ENCODE data around the gene NTRK3.

The NTRK3 gene

DNA sequence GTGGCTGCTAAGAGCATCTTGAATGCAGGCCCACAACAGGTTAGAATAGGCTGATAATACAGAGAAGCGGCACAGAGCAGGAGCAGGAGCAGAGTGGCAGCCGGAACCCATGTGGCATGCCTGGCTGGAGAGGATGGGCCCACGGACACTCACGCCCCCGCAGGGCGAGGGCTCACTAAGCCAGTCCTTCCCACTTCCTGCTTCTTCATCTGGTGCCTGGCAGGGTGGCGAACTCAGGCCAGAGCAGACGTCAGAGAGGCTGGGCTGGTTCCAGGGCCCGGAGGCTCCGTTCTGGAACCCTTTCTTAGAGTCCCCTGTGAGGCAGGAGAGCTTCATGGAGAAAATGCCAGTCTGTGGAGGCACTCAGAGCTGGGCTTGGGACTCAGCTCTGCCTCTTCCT lies 195.1 kb downstream of the NTRK3 start:
- Histone ChIP-seq H3K36me3 (ENCODE audit: insufficient read depth, low read length) (no peaks in the 10 kb centered on the region), H2AFZ (ENCODE audit: low read depth, low read length) (no peak overlapping the region)

DNA sequence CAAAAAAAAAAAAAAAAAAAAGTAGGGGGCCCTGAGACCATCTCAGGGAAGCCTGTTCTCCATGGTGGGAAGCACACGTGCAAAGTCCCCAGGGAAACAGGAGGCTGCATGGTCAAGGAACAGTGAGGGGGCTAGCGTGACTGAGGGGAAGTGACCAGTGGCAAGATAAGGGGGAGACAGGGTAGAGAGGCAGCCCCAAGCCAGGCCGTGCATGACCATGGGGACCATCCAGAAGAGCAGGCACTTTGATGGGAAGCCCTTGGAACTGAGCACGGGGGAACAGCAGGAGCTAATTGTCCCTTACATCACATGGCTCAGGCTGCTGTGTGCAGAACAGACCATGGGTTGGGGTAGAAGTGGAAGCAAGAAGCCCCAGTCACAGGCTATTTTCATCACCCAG lies 196.2 kb downstream of the NTRK3 start:
- H3K4me2 ChIP-seq (ENCODE audit: insufficient read depth, low read length), result no peak overlapping the region
- TF ChIP-seq, protein P1, sequence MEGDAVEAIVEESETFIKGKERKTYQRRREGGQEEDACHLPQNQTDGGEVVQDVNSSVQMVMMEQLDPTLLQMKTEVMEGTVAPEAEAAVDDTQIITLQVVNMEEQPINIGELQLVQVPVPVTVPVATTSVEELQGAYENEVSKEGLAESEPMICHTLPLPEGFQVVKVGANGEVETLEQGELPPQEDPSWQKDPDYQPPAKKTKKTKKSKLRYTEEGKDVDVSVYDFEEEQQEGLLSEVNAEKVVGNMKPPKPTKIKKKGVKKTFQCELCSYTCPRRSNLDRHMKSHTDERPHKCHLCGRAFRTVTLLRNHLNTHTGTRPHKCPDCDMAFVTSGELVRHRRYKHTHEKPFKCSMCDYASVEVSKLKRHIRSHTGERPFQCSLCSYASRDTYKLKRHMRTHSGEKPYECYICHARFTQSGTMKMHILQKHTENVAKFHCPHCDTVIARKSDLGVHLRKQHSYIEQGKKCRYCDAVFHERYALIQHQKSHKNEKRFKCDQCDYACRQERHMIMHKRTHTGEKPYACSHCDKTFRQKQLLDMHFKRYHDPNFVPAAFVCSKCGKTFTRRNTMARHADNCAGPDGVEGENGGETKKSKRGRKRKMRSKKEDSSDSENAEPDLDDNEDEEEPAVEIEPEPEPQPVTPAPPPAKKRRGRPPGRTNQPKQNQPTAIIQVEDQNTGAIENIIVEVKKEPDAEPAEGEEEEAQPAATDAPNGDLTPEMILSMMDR (IDR thresholded peaks at IDR 0.05; ENCODE audit: borderline replicate concordance, extremely low read depth, low read length, poor library complexity, severe bottlenecking), result no peak
- TF ChIP-seq EZH2 (IDR thresholded peaks at IDR 0.05; ENCODE audit: borderline replicate concordance, low read depth, low read length, severe bottlenecking), result no peak
- H3K4me1 ChIP-seq (ENCODE audit: insufficient read depth, low read length), result no peaks in the 10 kb centered on the region
- no peak overlapping the region for H3K4me3 ChIP-seq (ENCODE audit: low read depth in 1 of 2, low read length in 2 of 2)
- H2AFZ ChIP-seq (ENCODE audit: low read depth, low read length), result no peak overlapping the region
- H3K27me3 ChIP-seq (ENCODE audit: insufficient read depth, low read length, poor library complexity), result no peaks in the 10 kb centered on the region
- no peaks in the 10 kb centered on the region for H3K36me3 ChIP-seq (ENCODE audit: insufficient read depth, low read length)
- H4K20me1 ChIP-seq (ENCODE audit: insufficient read depth, low read length), result no peaks in the 10 kb centered on the region
- no peaks in the 10 kb centered on the region for H3K79me2 ChIP-seq (ENCODE audit: insufficient read depth, low read length)
- DNase-seq (no peak), ATAC-seq (ENCODE audit: insufficient read depth, low read depth) (no peak)
- no peak overlapping the region for H3K9ac ChIP-seq (ENCODE audit: low read depth, low read length)
- no peak overlapping the region for H3K27ac ChIP-seq (ENCODE audit: low read length)
- no peaks in the 10 kb centered on the region for H3K9me3 ChIP-seq (ENCODE audit: insufficient read depth, low read length, severe bottlenecking)

More for the DNA sequence above, 195.1 kb downstream of the NTRK3 start:
- no peak overlapping the region for H3K4me3 ChIP-seq (ENCODE audit: low read depth in 1 of 2, low read length in 2 of 2)
- no peak overlapping the region for H3K27ac ChIP-seq (ENCODE audit: low read length)
- no peaks in the 10 kb centered on the region for H3K27me3 ChIP-seq (ENCODE audit: insufficient read depth, low read length, poor library complexity)
- H3K4me1 ChIP-seq (ENCODE audit: insufficient read depth, low read length), result no peaks in the 10 kb centered on the region
- no peak overlapping the region for H3K9ac ChIP-seq (ENCODE audit: low read depth, low read length)
- no peak for DNase-seq
- no peak for ATAC-seq (ENCODE audit: insufficient read depth, low read depth)
- no peak for TF ChIP-seq EZH2 (IDR thresholded peaks at IDR 0.05; ENCODE audit: borderline replicate concordance, low read depth, low read length, severe bottlenecking)
- no peak overlapping the region for H3K4me2 ChIP-seq (ENCODE audit: insufficient read depth, low read length)
- no peaks in the 10 kb centered on the region for H4K20me1 ChIP-seq (ENCODE audit: insufficient read depth, low read length)
- H3K9me3 ChIP-seq (ENCODE audit: insufficient read depth, low read length, severe bottlenecking), result no peaks in the 10 kb centered on the region
- no peaks in the 10 kb centered on the region for H3K79me2 ChIP-seq (ENCODE audit: insufficient read depth, low read length)

DNA sequence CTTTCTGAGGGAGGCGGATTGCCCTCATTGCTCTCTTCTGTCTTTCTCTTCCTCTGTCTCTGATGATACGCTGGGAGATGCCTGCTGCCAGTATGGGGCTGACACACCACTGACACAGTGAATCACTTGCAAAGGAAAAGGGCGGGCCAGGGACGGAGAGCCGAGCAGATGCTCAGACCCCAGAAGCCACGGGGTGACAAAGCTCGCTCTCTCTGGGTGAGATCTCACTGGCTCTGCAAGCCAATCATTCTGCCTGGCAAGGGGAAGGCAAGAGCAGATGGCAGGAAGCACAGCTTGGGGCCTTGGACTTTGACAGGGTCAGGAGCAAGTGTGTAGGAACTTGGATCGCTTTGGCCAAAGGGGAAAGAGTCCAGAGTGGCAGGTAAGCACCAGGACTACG lies 198.7 kb downstream of the NTRK3 start:
- Histone ChIP-seq H3K79me2 (ENCODE audit: insufficient read depth, low read length) (no peaks in the 10 kb centered on the region), H3K4me2 (ENCODE audit: insufficient read depth, low read length) (no peak overlapping the region), H4K20me1 (ENCODE audit: insufficient read depth, low read length) (no peaks in the 10 kb centered on the region), H3K9ac (ENCODE audit: low read depth, low read length) (no peak overlapping the region), H3K36me3 (ENCODE audit: insufficient read depth, low read length) (no peaks in the 10 kb centered on the region), H3K4me1 (ENCODE audit: insufficient read depth, low read length) (no peaks in the 10 kb centered on the region), H3K27me3 (ENCODE audit: insufficient read depth, low read length, poor library complexity) (no peaks in the 10 kb centered on the region), H3K27ac (ENCODE audit: low read length) (no peak overlapping the region), H3K4me3 (ENCODE audit: low read depth in 1 of 2, low read length in 2 of 2) (no peak overlapping the region), H2AFZ (ENCODE audit: low read depth, low read length) (no peak overlapping the region), H3K9me3 (ENCODE audit: insufficient read depth, low read length, severe bottlenecking) (no peaks in the 10 kb centered on the region)
- TF ChIP-seq EZH2 (IDR thresholded peaks at IDR 0.05; ENCODE audit: borderline replicate concordance, low read depth, low read length, severe bottlenecking), result no peak
- TF ChIP-seq, protein P1 (IDR thresholded peaks at IDR 0.05; ENCODE audit: borderline replicate concordance, extremely low read depth, low read length, poor library complexity, severe bottlenecking), result no peak
- DNase-seq, result no peak
- no peak for ATAC-seq (ENCODE audit: insufficient read depth, low read depth)

DNA sequence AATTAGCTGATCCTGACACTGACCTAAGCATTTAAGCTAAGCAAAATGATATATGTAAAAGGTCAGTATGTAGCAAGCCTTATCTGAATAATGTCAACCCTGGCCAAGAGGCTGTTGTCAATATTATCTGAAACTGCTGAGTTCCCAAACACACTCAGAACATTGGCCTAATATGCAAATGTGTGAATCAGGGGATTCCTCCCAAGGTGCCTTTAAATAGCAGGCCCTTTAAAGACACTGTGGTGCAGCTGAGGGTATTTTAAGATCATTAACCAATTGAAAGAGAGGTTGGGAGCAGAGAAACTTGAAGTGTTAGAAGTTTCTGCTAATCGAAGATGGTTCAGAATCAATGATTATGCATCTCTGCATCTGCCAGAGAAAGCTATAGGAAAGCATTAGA lies 207.0 kb downstream of the NTRK3 start:
- Histone ChIP-seq H3K79me2 (ENCODE audit: insufficient read depth, low read length) (no peaks in the 10 kb centered on the region), H3K27me3 (ENCODE audit: insufficient read depth, low read length, poor library complexity) (no peaks in the 10 kb centered on the region), H3K9me3 (ENCODE audit: insufficient read depth, low read length, severe bottlenecking) (no peaks in the 10 kb centered on the region), H4K20me1 (ENCODE audit: insufficient read depth, low read length) (no peaks in the 10 kb centered on the region), H3K4me1 (ENCODE audit: insufficient read depth, low read length) (no peaks in the 10 kb centered on the region), H3K4me2 (ENCODE audit: insufficient read depth, low read length) (no peak overlapping the region), H3K4me3 (ENCODE audit: low read depth in 1 of 2, low read length in 2 of 2) (no peak overlapping the region), H3K27ac (ENCODE audit: low read length) (no peak overlapping the region), H3K9ac (ENCODE audit: low read depth, low read length) (no peak overlapping the region), H2AFZ (ENCODE audit: low read depth, low read length) (no peak overlapping the region), H3K36me3 (ENCODE audit: insufficient read depth, low read length) (no peaks in the 10 kb centered on the region)
- DNase-seq (no peak), ATAC-seq (ENCODE audit: insufficient read depth, low read depth) (no peak)
- TF ChIP-seq, protein P1 (IDR thresholded peaks at IDR 0.05; ENCODE audit: borderline replicate concordance, extremely low read depth, low read length, poor library complexity, severe bottlenecking), result no peak
- no peak for TF ChIP-seq EZH2 (IDR thresholded peaks at IDR 0.05; ENCODE audit: borderline replicate concordance, low read depth, low read length, severe bottlenecking)
